ENCODE data around the gene PHOX2B.
"Not testable (repeated sequence)": the region's sequence is repeated elsewhere in the genome, so short reads cannot be mapped to it uniquely, and the experiment has no call there.

Gene PHOX2B

GRCh38 chr4:41747230-41748055 is 1.1 kb downstream of the PHOX2B start:
- no peak for DNase-seq

GRCh38 chr4:41746440-41747229 is 1.9 kb downstream of the PHOX2B start:
- DNase-seq: no peak

GRCh38 chr4:41746025-41746439 is 2.5 kb downstream of the PHOX2B start:
- no peak for DNase-seq

GRCh38 chr4:41745292-41746024 is 3.1 kb downstream of the PHOX2B start:
- no peak for DNase-seq

- DNase-seq: no peak
Measured at GRCh38 chr4:41744572-41745291, 3.8 kb downstream of the PHOX2B start.

GRCh38 chr4:41741354-41741753 is 7.2 kb downstream of the PHOX2B start:
- no peak for DNase-seq

- DNase-seq: not testable (repeated sequence)
Measured at GRCh38 chr4:41737491-41737890, 11.0 kb downstream of the PHOX2B start.

- no peak for DNase-seq
Measured at GRCh38 chr4:41734371-41734770, 14.2 kb downstream of the PHOX2B start.

GRCh38 chr4:41731569-41732126 is 16.9 kb downstream of the PHOX2B start:
- no peak for DNase-seq

GRCh38 chr4:41728573-41728913 is 20.0 kb downstream of the PHOX2B start:
- no peak for DNase-seq

GRCh38 chr4:41727861-41728572 is 20.5 kb downstream of the PHOX2B start:
- no peak for DNase-seq

GRCh38 chr4:41725254-41725653 is 23.3 kb downstream of the PHOX2B start:
- no peak for DNase-seq

GRCh38 chr4:41723286-41723685 is 25.2 kb downstream of the PHOX2B start:
- DNase-seq: no peak

GRCh38 chr4:41722181-41722580 is 26.3 kb downstream of the PHOX2B start:
- DNase-seq: no peak

GRCh38 chr4:41719417-41719816 is 29.1 kb downstream of the PHOX2B start:
- DNase-seq: no peak

GRCh38 chr4:41718907-41719306 is 29.6 kb downstream of the PHOX2B start:
- no peak for DNase-seq

- no peak for DNase-seq
Measured at GRCh38 chr4:41715155-41715554, 33.4 kb downstream of the PHOX2B start.

- no peak for DNase-seq
Measured at GRCh38 chr4:41714364-41715000, 34.0 kb downstream of the PHOX2B start.

- DNase-seq: no peak
Measured at GRCh38 chr4:41713768-41714167, 34.8 kb downstream of the PHOX2B start.

- DNase-seq: no peak
Measured at GRCh38 chr4:41712425-41712824, 36.1 kb downstream of the PHOX2B start.

GRCh38 chr4:41711654-41712053 is 36.9 kb downstream of the PHOX2B start:
- DNase-seq: not testable (repeated sequence)
